ENCODE data around the gene PIP5K1C. TPM values are rescaled to one million over a fixed set of nuclear protein-coding genes. Genes with fewer than 3 reads are reported as not detected.
"Not testable (repeated sequence)": the region's sequence is repeated elsewhere in the genome, so short reads cannot be mapped to it uniquely, and the experiment has no call there.

PIP5K1C gene
- total and polyA plus RNA-seq, 7 donors = 8.7 to 22.4 (median 16.3) TPM

DNA sequence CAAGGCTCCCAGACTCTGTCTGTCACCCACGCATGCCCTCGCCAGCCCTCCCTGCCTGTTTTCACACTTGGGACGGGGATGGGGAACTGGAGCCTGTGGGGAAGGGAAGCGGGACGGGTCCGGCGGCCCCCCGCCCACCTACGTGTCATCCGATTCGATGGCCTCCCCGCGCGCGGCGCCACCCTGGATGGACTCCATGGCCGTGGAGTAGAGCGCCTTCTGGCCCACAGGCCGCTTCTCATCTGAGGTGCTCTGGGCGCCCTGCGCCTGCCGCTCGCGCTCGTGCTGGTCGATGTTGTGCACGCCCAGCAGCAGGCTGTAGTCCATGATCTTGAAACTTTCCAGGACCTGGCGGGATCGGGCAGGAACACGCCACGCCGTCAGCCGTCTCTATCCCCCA is 48.6 kb downstream of the PIP5K1C start:
- intact Hi-C loops (cut with DNase I) = no loop called here
- no peak for DNase-seq
- no peaks in the 10 kb centered on the region for H3K27me3 ChIP-seq (ENCODE audit: insufficient read depth in 3 of 3, low read length in 2 of 3)
- WGBS, 3 donors = 97 to 98% (median 97%) methylated on average over 33 of the region's 33 CpGs
- H3K27ac ChIP-seq = no peak overlapping the region
- peaks cover 0 to 46% of the 10 kb centered on the region in 2 donors for H3K36me3 ChIP-seq (ENCODE audit: insufficient read depth in 1 of 2, low read depth in 1 of 2)
- H3K9me3 ChIP-seq = no peaks in the 10 kb centered on the region
- ATAC-seq = no peak
- peaks cover 6% of the 10 kb centered on the region for H3K4me1 ChIP-seq
- TF ChIP-seq, protein P1, sequence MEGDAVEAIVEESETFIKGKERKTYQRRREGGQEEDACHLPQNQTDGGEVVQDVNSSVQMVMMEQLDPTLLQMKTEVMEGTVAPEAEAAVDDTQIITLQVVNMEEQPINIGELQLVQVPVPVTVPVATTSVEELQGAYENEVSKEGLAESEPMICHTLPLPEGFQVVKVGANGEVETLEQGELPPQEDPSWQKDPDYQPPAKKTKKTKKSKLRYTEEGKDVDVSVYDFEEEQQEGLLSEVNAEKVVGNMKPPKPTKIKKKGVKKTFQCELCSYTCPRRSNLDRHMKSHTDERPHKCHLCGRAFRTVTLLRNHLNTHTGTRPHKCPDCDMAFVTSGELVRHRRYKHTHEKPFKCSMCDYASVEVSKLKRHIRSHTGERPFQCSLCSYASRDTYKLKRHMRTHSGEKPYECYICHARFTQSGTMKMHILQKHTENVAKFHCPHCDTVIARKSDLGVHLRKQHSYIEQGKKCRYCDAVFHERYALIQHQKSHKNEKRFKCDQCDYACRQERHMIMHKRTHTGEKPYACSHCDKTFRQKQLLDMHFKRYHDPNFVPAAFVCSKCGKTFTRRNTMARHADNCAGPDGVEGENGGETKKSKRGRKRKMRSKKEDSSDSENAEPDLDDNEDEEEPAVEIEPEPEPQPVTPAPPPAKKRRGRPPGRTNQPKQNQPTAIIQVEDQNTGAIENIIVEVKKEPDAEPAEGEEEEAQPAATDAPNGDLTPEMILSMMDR (IDR thresholded peaks at IDR 0.05) = no peak
- H3K4me3 ChIP-seq = no peak overlapping the region

DNA sequence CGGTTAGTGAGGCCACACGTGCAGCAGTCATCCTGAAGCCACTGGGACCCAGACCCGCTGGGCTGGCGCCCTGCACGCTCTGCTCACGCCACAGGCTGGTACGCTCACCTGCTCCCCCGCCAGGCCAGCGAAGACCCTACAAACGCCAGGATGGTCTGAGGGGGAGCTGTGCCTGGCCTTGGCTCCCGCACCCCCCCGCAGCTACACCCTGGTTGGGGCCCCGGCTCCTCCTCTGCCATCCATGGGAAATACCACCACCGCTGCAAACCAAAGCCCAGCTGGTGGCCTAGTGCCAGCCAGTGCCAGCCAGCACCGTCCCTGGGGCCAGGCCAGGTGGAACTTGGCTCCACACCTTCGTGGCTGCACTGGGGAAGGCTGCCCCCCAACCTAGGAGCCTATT is 50.4 kb downstream of the PIP5K1C start:
- 55 to 78% (median 69%) methylated on average over 16 of the region's 16 CpGs for WGBS, 3 donors
- Histone ChIP-seq H3K27ac (no peak overlapping the region), H3K9me3 (no peaks in the 10 kb centered on the region), H3K27me3 (ENCODE audit: insufficient read depth in 3 of 3, low read length in 2 of 3) (no peaks in the 10 kb centered on the region), H3K4me3 (no peak overlapping the region), H3K4me1 (peaks cover 6% of the 10 kb centered on the region), H3K36me3 (ENCODE audit: insufficient read depth in 1 of 2, low read depth in 1 of 2) (peaks cover 0 to 32% of the 10 kb centered on the region in 2 donors)
- ATAC-seq (peak in 3 of 4 donors; percentile 15 to 53 (median 34)), DNase-seq (no peak)
- TF ChIP-seq, protein P1 (IDR thresholded peaks at IDR 0.05) = no peak
- intact Hi-C loops (cut with DNase I) = no loop called here

DNA sequence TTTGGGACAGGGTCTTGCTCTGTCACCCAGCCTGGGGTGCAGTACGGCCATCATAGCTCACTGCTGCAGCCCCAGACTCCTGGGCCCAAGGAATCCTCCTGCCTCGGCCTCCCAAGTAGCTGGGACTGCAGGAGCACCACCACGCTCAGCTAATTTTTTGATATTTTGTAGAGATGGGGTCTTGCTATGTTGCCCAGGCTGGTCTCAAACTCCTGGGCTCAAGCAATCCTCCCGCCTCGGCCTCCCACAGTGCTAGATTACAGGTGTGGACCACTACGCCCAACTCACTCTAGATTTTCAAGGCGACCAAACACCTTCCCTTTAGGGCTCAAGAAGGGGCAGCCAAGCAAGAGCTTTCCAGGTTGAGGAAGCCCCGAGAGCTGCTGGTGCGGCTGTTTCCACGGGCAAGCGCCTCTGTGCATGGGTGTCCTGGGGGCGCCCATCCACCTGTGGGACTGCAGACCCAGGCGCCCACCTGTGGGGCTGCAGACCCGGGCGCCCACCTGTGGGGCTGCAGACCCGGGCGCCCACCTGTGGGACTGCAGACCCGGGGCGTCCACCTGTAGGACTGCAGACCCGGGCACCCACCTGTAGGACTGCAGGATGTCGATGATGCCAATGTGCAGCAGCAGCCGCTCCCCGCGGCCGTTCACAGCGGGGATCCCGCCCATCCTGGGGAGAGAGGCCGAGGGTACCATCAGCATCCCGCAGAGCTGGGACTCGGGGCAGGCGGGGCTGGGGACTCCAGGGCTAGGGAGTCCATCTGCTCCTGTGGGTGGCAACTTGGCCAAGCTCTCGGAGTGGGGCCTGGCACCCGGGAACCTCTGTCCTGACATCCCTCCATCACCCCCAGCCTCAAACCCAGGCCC is 52.0 kb downstream of the PIP5K1C start:
- peaks cover 0 to 26% of the 10 kb centered on the region in 2 donors for H3K36me3 ChIP-seq (ENCODE audit: insufficient read depth in 1 of 2, low read depth in 1 of 2)

GRCh38 chr19:3647102-3647501 is 53.2 kb downstream of the PIP5K1C start:
- DNase-seq; H3K9me3 ChIP-seq; H3K27me3 ChIP-seq (ENCODE audit: insufficient read depth in 3 of 3, low read length in 2 of 3); H3K27ac ChIP-seq; H3K4me3 ChIP-seq; ATAC-seq; intact Hi-C loops (cut with DNase I); H3K4me1 ChIP-seq: not testable (repeated sequence)
- H3K36me3 ChIP-seq (ENCODE audit: insufficient read depth in 1 of 2, low read depth in 1 of 2) = peaks cover 0 to 22% of the 10 kb centered on the region in 2 donors
- WGBS, 3 donors = 86 to 93% (median 89%) methylated on average over 5 of the region's 5 CpGs

More for the DNA sequence above, 52.0 kb downstream of the PIP5K1C start:
- Histone ChIP-seq H3K27ac (no peak overlapping the region), H3K4me3 (no peak overlapping the region), H3K4me1 (peaks cover 6% of the 10 kb centered on the region), H3K27me3 (ENCODE audit: insufficient read depth in 3 of 3, low read length in 2 of 3) (no peaks in the 10 kb centered on the region), H3K9me3 (no peaks in the 10 kb centered on the region)
- no peak for DNase-seq
- intact Hi-C loops (cut with DNase I) = no loop called here
- ATAC-seq = no peak
- WGBS, 3 donors = 94 to 95% (median 95%) methylated on average over 29 to 33 of the region's 33 CpGs
- TF ChIP-seq, protein P1 (IDR thresholded peaks at IDR 0.05) = no peak

GRCh38 chr19:3646336-3647092 is 53.8 kb downstream of the PIP5K1C start:
- Histone ChIP-seq H3K4me3 (no peak overlapping the region), H3K27ac (no peak overlapping the region), H3K4me1 (peaks cover 6% of the 10 kb centered on the region), H3K27me3 (ENCODE audit: insufficient read depth in 3 of 3, low read length in 2 of 3) (no peaks in the 10 kb centered on the region), H3K9me3 (no peaks in the 10 kb centered on the region), H3K36me3 (ENCODE audit: insufficient read depth in 1 of 2, low read depth in 1 of 2) (peaks cover 0 to 22% of the 10 kb centered on the region in 2 donors)
- intact Hi-C loops (cut with DNase I) = no loop called here
- TF ChIP-seq, protein P1 (IDR thresholded peaks at IDR 0.05) = no peak
- WGBS, 3 donors = 84 to 87% (median 84%) methylated on average over 23 of the region's 23 CpGs
- ATAC-seq = no peak
- no peak for DNase-seq
